ENCODE measurements around the gene COL4A2. TPM values are rescaled to one million over a fixed set of nuclear protein-coding genes. Genes with fewer than 3 reads are reported as not detected.
A peak's percentile ranks its signal among the peaks of the same experiment; 100 is the strongest.

The COL4A2 gene
- total RNA-seq, 1 donor from 2014 or later: 417 TPM

DNA sequence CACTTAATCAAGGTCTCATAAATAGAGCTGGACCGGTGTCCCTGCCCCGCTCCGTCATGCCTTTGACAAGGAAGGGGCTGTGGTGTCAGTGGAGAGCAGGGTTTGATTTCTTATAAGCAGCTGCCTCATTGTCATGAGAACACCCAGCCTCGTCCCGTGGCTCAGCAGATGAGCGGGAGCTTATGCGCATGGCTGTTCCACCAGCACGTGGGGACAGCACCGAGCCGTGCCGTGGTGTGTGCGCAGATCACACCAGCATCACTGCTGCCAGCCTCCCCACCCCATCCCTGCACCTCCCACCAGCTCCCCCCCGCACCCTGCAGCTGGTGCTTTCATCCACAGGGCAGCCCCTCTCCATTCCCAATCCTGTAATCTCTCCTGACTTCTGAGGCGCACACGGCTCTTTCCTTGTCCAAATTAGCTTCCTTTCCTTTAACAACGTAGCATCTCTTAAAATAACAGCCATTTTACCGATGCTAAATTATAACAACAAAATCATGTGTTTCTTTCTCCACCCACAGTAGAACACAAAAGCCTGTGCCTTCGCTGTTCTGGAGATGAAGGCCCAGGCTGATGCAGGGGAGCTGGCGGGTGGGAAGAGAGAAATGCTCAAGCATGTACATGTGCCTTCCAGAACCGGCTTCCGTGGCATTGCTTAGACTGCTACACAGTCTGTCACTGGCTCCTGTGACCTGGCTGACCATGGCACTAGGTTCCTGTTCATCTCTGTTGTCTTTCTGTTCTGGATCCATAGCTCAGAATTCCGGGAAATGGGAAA lies 157.7 kb downstream of the COL4A2 start:
- intact Hi-C loops (cut with DNase I): no loop called here
- peak; percentile 4 for ATAC-seq
- DNase-seq (ENCODE audit: low spot score): no peak

DNA sequence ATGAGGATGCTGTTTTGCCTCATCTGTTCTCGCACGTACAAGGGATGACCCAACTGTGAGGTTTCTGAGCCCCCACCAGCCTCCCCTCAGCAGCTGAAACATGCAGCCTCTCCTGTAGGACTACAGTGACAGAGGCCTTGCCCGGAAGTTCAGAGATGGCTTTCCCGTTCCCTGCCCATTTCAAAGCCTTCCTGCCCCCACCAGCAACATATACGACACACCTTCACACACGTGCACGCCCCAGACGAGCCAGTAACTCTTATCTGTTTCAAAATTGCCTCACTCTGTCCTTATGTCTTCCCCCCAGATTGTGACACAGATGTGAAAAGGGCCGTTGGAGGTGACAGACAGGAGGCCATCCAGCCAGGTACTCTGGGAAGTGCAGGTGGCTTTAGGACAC lies 158.6 kb downstream of the COL4A2 start:
- DNase-seq (ENCODE audit: low spot score) (no peak), ATAC-seq (no peak)
- intact Hi-C loops (cut with DNase I): no loop called here

DNA sequence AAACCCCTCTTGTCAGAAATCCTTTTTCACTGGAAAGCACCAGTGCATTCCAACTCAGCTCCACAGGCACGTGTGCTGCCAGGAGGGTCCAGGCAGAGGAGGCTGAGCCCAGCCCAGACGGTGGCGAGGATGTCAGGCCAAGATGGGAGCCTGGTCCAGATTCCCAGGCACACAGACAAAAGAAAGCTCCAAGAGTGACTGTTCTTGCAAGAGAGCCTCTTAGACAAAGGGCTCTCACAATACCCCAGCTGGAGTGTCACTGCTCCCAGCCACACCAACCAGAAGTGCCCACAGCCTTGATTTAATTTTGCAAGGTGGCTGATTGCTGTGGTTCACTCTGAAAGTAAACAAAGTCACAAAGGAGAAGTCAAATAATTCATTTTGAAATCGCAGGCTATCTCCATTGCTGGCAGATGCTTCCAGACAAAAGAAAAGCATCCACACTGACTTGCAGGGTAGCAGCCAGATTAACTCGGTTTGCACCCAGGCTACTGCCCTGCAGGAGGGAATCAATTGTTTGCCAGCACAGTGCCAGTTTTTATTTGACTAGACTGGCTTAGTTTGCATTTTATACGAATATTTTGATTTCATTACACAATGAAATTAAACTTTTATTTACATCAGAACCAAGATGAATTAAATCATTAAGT lies 159.3 kb downstream of the COL4A2 start:
- intact Hi-C loops (cut with DNase I): no loop called here
- ATAC-seq (no peak), DNase-seq (ENCODE audit: low spot score) (no peak)

DNA sequence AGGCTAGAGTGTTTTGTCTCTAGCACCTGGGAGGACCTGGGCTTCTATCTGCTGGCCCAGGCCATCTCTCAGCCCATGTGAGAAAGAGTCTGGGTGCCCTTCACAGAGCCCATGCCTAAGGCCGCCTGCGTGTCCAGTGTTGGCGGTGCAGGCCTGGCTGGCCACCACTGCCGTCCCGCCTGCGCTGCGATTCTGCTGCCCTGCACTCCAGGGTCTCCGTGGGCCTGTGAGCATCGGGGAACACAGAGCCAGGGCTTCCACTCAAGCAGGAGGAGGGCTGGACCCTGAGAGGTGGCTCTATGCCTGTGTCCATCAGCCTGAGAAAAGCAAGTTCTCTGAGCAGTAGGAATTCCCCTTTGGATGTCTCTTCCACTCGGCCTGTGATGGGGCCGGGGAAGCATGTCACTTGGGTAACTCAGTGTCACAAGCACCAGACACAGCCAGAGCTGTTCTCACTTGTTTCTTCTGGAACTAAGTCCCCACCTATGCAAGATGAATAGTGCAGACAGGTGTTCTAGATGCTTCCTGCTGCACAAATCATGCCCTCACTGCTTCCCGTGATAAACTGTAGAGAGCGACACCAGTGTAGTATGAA lies 160.5 kb downstream of the COL4A2 start:
- no peak for DNase-seq (ENCODE audit: low spot score)
- no peak for ATAC-seq
- intact Hi-C loops (cut with DNase I): no loop called here

DNA sequence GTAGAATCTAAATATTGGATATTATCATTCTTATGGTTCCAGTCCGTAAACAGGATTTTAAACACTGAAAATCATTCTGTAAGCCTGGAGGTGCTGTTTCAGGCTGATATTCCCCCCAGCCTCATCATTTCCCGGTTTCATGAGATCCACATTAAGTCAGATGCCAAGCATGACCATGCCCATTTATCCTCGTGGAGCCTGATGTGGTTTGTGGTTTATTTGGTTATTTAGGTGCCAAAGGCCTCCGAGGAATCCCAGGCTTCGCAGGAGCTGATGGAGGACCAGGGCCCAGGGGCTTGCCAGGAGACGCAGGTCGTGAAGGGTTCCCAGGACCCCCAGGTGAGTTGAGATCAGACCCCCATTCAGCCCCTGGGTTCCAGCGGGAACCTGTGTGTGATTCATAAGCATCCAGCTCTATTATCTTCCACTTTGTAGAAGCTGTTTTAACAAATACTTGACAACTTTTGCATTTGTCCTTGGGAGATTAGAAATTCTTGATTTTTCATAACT lies 162.0 kb downstream of the COL4A2 start:
- intact Hi-C loops (cut with DNase I): no loop called here
- DNase-seq (ENCODE audit: low spot score): no peak
- ATAC-seq: no peak

DNA sequence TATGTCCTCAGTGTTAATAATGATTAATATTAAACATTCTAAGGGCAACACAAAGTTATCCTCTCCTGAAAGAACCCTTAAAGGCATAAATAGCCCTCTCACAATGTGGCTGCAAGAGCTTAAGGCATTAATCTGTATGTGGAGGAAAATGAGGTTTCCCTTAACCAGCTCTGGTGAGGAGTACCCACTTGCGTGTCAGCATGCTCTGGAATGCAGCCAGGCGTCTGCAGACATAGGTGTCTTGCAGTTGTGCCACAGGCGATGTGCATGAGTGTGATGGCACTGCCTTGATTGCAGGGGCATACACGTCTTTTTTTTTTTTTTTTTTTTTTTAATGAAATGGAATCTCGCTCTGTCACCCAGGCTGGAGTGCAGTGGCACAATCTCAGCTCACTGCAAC lies 162.5 kb downstream of the COL4A2 start:
- intact Hi-C loops (cut with DNase I): no loop called here
- ATAC-seq: no peak

DNA sequence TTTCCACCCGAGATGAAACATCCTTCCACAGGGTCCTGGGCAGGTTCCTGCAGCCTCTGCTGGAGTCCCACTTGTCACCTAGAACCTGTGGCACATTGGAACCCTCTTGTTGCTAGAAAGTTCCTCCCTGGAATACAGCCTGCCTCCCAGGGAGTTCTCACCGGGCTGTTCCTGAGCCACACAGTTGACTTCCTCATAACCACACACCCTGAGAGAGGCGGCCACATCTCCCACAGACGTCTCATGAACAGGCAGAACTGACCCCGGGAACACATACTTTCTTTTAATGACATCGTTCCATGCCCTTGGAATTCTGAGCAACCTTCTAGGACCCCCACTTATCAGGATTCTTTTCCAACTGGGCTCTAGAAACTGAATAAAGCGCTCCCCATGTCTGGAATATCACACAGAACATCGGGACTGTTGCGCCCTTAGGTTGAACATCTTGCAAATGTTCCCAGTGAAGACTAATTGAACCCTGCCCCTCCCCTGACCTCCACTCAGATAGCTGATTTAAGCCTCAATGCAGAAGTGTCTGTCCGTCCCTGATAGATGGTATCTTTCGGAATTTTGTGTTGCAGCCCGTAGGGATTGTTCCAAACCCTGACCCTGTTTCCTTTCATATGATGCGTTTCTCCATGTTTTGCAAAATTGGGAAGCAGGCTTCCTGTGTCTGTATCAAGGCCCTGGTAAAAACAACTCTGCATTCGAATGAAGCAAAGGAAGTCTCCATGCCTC lies 163.4 kb downstream of the COL4A2 start:
- no peak for ATAC-seq

More for the DNA sequence above, 162.5 kb downstream of the COL4A2 start:
- DNase-seq (ENCODE audit: low spot score): no peak

DNA sequence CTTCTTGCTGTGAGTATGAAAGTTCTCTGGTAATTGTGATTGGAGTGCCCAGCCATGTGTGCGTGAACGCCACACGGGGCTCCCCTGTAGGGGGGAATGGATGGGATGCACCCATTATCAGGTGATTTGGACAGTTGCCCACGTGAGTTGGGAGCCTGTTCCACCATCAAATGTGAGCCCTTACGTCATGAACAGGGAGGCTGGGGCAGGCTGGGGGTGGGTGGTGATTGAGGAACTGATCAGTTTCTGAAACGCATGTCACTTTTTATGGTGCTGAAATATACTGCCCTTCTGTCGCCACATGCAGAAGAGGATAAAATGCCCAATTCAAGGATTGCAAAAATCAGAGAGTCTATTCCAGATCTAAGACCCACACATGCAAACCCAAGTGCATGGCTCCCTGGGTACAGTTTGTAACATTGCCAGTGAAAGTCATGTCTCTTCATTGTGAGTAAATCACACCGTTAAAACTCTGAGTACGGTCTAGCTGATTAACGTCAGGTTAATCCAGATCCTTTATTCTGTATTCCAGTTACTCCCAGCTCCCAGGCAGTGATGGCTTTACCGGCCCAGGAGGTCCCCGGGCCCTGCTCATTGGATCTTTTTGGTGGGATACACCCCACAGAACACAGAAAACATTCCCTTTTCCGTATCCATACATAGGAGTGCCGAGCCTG lies 164.2 kb downstream of the COL4A2 start:
- DNase-seq (ENCODE audit: low spot score) (no peak), ATAC-seq (peak; percentile 59)
- intact Hi-C loops (cut with DNase I): no loop called here

More for the DNA sequence above, 163.4 kb downstream of the COL4A2 start:
- intact Hi-C loops (cut with DNase I): no loop called here
- no peak for DNase-seq (ENCODE audit: low spot score)

DNA sequence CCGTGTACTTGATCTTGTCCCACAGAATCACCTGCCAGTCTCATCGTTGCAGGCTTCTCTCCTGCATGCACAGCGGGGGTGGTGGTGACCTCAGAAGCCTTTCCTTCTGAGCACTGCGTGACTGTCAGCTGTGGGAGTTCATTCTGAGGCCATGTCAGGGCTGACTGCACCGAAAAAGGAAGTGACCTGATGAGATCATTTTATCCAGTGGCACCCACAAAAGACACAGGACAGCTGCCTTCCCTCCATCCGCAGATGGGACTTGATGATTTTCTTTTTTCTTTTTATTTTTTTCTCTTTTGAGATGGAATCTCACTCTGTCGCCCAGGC lies 164.7 kb downstream of the COL4A2 start:
- intact Hi-C loops (cut with DNase I): no loop called here
- ATAC-seq (peak; percentile 80), DNase-seq (ENCODE audit: low spot score) (no peak)

DNA sequence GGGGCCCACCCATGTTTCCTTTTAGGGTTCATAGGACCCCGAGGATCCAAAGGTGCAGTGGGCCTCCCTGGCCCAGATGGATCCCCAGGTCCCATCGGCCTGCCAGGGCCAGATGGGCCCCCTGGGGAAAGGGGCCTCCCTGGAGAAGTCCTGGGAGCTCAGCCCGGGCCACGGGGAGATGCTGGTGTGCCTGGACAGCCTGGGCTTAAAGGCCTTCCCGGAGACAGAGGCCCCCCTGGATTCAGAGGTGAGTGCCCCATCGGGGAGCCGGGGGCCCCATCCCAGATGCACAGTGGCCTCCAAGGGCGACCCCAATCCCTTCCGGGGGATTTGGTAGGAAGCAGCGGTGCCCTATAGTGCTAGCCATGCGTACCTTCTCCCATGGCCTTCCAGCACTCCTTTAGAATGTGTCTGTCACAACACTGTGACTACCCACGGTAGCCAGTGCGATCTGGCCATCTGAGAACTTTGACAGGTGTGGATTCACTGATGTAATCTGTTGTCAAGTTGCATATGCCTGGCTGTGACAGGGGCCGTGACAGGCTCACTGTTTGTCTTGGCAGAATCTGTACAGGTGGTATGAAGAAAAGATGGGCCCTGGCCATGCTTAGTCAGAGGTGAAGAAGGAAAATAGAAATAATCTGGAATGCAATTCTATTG lies 165.9 kb downstream of the COL4A2 start:
- DNase-seq (ENCODE audit: low spot score): no peak
- intact Hi-C loops (cut with DNase I): no loop called here
- no peak for ATAC-seq

DNA sequence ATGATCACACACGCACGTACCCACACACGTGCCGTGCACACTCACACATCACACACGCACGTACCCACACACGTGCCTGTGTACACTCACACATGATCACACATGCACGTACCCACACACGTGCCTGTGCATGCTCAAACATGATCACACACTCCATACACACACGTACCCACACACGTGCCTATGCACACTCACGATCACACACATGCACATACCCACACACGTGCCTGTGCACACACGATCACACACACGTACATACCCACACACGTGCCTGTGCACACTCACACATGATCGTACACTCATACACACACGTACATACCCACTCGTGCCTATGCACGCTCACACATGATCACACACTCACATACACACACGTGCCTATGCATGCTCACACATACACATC lies 167.6 kb downstream of the COL4A2 start:
- intact Hi-C loops (cut with DNase I): no loop called here
- ATAC-seq: no peak
- DNase-seq (ENCODE audit: low spot score): no peak

DNA sequence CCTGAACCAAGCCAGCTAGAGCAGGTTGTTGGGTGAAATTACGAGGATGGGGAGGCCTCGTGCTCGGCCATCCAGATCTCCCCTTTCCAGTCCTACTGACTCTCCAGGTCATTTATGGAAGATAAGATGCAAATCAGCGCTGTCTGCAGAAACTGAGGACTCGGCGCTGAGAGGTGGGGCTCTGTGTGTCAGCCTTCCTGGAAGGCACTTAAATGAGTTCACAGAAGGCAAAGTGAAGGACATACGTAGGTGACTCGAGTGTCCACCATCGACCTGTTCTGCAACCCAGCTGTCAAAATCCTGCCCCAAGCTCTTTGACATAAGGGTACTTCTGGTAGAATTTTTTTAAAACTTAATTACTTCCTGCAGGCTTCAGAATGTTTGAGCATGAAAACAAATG lies 168.0 kb downstream of the COL4A2 start:
- intact Hi-C loops (cut with DNase I): no loop called here
- no peak for ATAC-seq
- DNase-seq (ENCODE audit: low spot score): no peak

DNA sequence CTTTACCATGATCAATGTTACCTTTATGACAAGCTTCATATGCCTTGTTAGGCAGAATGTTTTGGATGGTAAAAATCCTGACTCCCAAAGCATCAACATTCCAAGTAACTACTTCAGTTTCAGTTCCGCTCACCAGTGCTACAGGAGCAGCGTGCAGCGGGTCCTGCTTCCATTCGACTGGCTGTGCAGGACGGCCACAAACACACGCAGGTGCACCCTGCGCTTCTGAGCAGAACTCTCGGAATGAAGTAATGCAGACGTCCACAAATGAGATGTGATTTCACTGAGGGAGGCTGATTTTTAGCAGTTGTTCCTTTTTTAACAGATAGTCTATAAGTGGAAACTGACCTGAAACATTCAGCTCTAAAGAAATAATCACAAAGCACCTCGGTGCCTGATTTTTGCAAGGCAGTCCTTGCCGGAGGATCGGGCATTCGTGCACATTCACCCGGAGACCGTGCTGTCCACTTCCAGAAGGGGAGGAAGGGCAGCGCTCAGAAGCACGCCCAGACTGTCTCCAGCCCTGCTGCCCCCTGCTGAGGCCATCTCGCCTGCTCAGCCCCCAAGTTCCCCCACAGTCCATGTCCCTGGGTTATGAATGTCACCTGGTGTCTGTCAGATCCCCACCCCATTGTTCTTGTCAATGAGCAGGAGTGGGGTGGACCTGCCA lies 168.6 kb downstream of the COL4A2 start:
- ATAC-seq (no peak), DNase-seq (ENCODE audit: low spot score) (no peak)
- intact Hi-C loops (cut with DNase I): no loop called here

DNA sequence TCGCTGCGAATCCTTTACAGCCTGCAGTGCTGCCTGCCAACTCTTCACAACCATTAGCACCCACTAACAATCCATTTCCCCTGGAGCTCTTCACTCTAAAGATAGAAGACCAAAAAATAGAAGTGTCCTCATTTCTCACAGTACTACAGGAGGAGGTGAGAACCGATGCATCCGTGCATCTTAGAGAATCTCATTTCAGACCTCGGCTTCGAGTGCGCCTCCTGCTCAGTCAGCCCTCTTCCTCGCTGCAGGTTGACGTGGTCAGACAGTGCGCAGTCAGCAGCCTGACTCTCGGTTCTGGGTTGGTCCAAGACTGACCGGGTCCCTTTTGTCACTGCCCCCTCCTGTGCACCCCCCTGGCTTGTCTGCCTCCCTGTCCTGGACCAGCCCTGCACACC lies 169.1 kb downstream of the COL4A2 start:
- no peak for DNase-seq (ENCODE audit: low spot score)
- ATAC-seq: no peak
- intact Hi-C loops (cut with DNase I): no loop called here

DNA sequence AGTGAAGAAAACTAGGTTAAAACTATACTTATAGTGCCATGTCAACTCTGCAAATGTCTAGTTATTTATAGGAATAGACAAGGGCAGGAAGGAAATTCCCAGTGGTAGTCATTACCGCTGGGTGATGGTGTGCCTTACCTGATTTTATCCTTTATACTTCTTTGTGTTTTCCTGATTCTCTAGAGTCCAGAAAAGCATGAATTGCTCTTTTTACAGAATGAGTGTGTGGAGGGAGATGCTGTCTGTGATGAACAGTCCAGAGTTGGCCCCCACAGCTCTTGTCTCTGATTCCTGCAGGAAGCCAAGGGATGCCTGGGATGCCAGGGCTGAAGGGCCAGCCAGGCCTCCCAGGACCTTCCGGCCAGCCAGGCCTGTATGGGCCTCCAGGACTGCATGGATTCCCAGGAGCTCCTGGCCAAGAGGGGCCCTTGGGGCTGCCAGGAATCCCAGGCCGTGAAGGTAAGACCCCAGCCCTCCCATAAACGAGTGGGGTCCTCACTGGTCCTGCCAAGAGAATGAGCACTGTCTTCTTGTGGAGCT lies 170.7 kb downstream of the COL4A2 start:
- ATAC-seq (no peak), DNase-seq (ENCODE audit: low spot score) (no peak)
- intact Hi-C loops (cut with DNase I): no loop called here

DNA sequence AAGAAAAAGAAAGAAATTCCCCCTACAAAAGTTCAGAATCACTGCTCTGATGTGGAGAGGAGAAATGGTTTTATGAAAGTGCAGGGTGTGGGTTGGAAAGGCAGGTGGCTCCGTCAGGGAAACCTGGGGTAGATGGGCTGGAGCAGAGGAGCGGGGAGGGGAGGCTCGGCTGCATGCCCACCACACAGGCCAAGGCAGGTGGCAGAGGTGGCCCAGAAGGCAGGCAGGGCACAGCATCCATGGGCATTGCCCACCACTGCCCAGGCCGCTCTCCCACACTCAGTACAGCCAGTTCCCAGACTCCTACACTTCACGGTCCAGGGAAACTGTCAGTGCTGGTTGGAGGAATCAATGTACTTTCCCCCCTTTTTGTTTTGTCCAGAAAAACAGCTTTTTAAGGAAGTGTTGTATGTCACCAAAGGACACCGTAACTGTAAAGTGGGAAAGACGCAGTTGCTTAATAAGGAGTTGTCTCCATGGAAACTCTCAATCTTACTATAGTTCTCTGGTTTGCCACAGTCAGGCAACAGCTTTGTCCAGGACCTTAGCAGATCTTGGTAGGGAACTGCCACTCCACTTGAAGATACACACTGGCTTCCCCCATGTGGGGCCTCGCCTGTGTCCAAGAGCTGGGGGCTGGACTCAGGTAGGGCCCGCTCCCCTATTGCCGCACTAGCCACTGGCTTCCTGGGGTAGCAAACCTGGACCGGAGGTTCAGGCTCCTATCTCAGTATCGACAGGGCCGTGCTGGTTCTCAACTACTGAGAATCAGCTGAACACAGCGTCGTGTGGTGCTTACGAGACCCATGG lies 171.5 kb downstream of the COL4A2 start:
- intact Hi-C loops (cut with DNase I): no loop called here
- ATAC-seq (peak; percentile 23), DNase-seq (ENCODE audit: low spot score) (no peak)

DNA sequence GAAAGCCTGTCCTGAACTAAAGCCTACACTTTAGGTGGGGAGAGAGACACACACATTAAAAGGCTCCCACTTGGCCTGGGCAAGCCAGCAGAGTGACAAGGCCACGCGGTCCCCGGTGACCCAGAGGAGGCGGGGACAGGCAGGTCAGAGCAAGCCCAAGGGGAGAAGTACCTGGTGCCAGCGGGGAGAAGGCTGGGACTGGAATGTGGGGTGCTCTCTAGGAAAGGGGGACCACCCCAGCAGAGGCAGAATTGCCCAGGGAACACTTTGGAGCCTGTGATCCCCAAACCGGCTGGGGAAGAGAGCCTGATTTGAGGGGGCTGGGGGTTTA lies 172.1 kb downstream of the COL4A2 start:
- ATAC-seq (peak; percentile 20), DNase-seq (ENCODE audit: low spot score) (no peak)
- intact Hi-C loops (cut with DNase I): no loop called here

Data from sciatic nerve (tissue), 2 donors.